ENCODE measurements around the gene FTL.
A peak's percentile ranks its signal among the peaks of the same experiment; 100 is the strongest.

Gene FTL

GRCh38 chr19:48991873-48992580 is 26.9 kb downstream of the FTL start:
- DNase-seq (ENCODE audit: low read depth in 2 of 2): no peak

GRCh38 chr19:48992581-48993174 is 27.6 kb downstream of the FTL start:
- DNase-seq (ENCODE audit: low read depth in 2 of 2): no peak

- peak; percentile 98 to 99 for DNase-seq (ENCODE audit: low read depth in 2 of 2)
These were observed 28.3 kb downstream of the FTL start, which contains the start of the genes GYS1 and RUVBL2 for GRCh38 chr19:48993175-48994034. Gene GYS1 (minus strand): TSS chr19:48993309. CDS start chr19:48993112, 197 bp downstream. Gene RUVBL2 (plus strand): TSS chr19:48993887. CDS start chr19:48993912, 25 bp downstream.

- no peak for DNase-seq (ENCODE audit: low read depth in 2 of 2)
These were observed 28.9 kb downstream of the FTL start for GRCh38 chr19:48994035-48994386.

GRCh38 chr19:48997972-48998371 is 32.9 kb downstream of the FTL start:
- no peak for DNase-seq (ENCODE audit: low read depth in 2 of 2)

- DNase-seq (ENCODE audit: low read depth in 2 of 2): peak; percentile 23 to 31
These were observed 34.6 kb downstream of the FTL start for GRCh38 chr19:48999481-49000325.

- DNase-seq (ENCODE audit: low read depth in 2 of 2): no peak
These were observed 39.0 kb downstream of the FTL start for GRCh38 chr19:49004133-49004532.

- DNase-seq (ENCODE audit: low read depth in 2 of 2): no peak
These were observed 40.0 kb downstream of the FTL start for GRCh38 chr19:49004964-49005614.

GRCh38 chr19:49006905-49007304 is 41.8 kb downstream of the FTL start:
- DNase-seq (ENCODE audit: low read depth in 2 of 2): no peak

- no peak for DNase-seq (ENCODE audit: low read depth in 2 of 2)
These were observed 44.7 kb downstream of the FTL start for GRCh38 chr19:49009828-49010227.

- no peak for DNase-seq (ENCODE audit: low read depth in 2 of 2)
These were observed 45.3 kb downstream of the FTL start for GRCh38 chr19:49010453-49010852.

- DNase-seq (ENCODE audit: low read depth in 2 of 2): no peak
These were observed 46.1 kb downstream of the FTL start for GRCh38 chr19:49011194-49011593.

GRCh38 chr19:49014123-49014869 is 49.2 kb downstream of the FTL start:
- no peak for DNase-seq (ENCODE audit: low read depth in 2 of 2)

GRCh38 chr19:49014870-49015255 is 49.8 kb downstream of the FTL start:
- no peak for DNase-seq (ENCODE audit: low read depth in 2 of 2)

- no peak for DNase-seq (ENCODE audit: low read depth in 2 of 2)
These were observed 51.1 kb downstream of the FTL start for GRCh38 chr19:49016067-49016839.

Data from stimulated activated CD8-positive, alpha-beta memory T cell treated with anti-CD3 and anti-CD28 coated beads, Interleukin-15, amount 100 ng/mL, for 4 hours (primary cell).